Activated CD4-positive, alpha-beta T cell treated with anti-CD3 and anti-CD28 coated beads, Interleukin-2, amount 50 U/mL, for 24 hours (primary cell): Measurements from ENCODE around the gene ATG4B.
A peak's percentile ranks its signal among the peaks of the same experiment; 100 is the strongest.

ENCODE experiments used
- DNase-seq, 2 donors: peaks; one replicate each; pipeline ENCODE4 v3.0.0-alpha.2; 2020; ENCODE audit warnings: low read depth in 1 of 2, low spot score in 1 of 2

ATG4B gene

GRCh38 chr2:241612156-241613016 lies 25.1 kb upstream of the ATG4B start:
- no peak for DNase-seq

- DNase-seq, result no peak
Observed at GRCh38 chr2:241613017-241613780, 24.3 kb upstream of the ATG4B start.

- DNase-seq, result no peak
Observed at GRCh38 chr2:241615041-241615440, 22.5 kb upstream of the ATG4B start.

GRCh38 chr2:241615522-241616052 lies 21.9 kb upstream of the ATG4B start:
- DNase-seq, result no peak

- DNase-seq, result no peak
Observed at GRCh38 chr2:241616168-241617125, 21.0 kb upstream of the ATG4B start.

- DNase-seq, result no peak
Observed at GRCh38 chr2:241617431-241618154, 19.9 kb upstream of the ATG4B start.

- no peak for DNase-seq
Observed at GRCh38 chr2:241618296-241618805, 19.1 kb upstream of the ATG4B start.

GRCh38 chr2:241618829-241619228 lies 18.7 kb upstream of the ATG4B start:
- DNase-seq, result no peak

- no peak for DNase-seq
Observed at GRCh38 chr2:241619597-241620418, 17.7 kb upstream of the ATG4B start.

- peak; percentile 24 to 61 for DNase-seq
Observed at GRCh38 chr2:241620419-241620769, 17.1 kb upstream of the ATG4B start.

GRCh38 chr2:241627675-241628074 lies 9.8 kb upstream of the ATG4B start:
- DNase-seq, result no peak

GRCh38 chr2:241629762-241630435 lies 7.6 kb upstream of the ATG4B start:
- DNase-seq, result no peak

- no peak for DNase-seq
Observed at GRCh38 chr2:241632478-241633325, 4.8 kb upstream of the ATG4B start.

- DNase-seq, result no peak
Observed at GRCh38 chr2:241633561-241633960, 3.9 kb upstream of the ATG4B start.

GRCh38 chr2:241635756-241636155 lies 1.7 kb upstream of the ATG4B start:
- no peak for DNase-seq

GRCh38 chr2:241636182-241637017 lies 1.1 kb upstream of the ATG4B start:
- DNase-seq, result peak in 1 of 2 donors; percentile 21
